Hippocampal formation (tissue), 2 donors: Measurements from ENCODE around the gene PFDN1.
"Not testable (repeated sequence)": the region's sequence is repeated elsewhere in the genome, so short reads cannot be mapped to it uniquely, and the experiment has no call there.

Source experiments
- DNase-seq, 2 donors: peaks; one replicate each; lab custom pipeline; 2025; lab: John Stamatoyannopoulos, UW

Gene PFDN1

GRCh38 chr5:140302786-140303639 is at the start of gene PFDN1:
PFDN1 (minus strand) TSS chr5:140303101; CDS start chr5:140303073, 28 bp downstream.
- DNase-seq: peak; percentile 88 to 89

- peak; percentile 11 to 78 for DNase-seq
These were observed 48.9 kb upstream of the PFDN1 start for GRCh38 chr5:140351609-140352334.

GRCh38 chr5:140349244-140349643 is 46.3 kb upstream of the PFDN1 start:
- DNase-seq: no peak

GRCh38 chr5:140348104-140348503 is 45.2 kb upstream of the PFDN1 start:
- DNase-seq: no peak

- DNase-seq: no peak
These were observed 44.5 kb upstream of the PFDN1 start for GRCh38 chr5:140347360-140347759.

GRCh38 chr5:140346348-140347221 is 43.7 kb upstream of the PFDN1 start, which contains the start of gene HBEGF:
HBEGF (minus strand) TSS chr5:140346603; CDS start chr5:140346328, 275 bp downstream.
- peak; percentile 78 to 83 for DNase-seq

- peak in 1 of 2 donors; percentile 60 for DNase-seq
These were observed 43.0 kb upstream of the PFDN1 start for GRCh38 chr5:140345919-140346347.

- no peak for DNase-seq
These were observed 42.0 kb upstream of the PFDN1 start for GRCh38 chr5:140344683-140345423.

- DNase-seq: not testable (repeated sequence)
These were observed 40.9 kb upstream of the PFDN1 start for GRCh38 chr5:140343849-140344248.

GRCh38 chr5:140342896-140343295 is 40.0 kb upstream of the PFDN1 start:
- DNase-seq: no peak

- no peak for DNase-seq
These were observed 39.4 kb upstream of the PFDN1 start for GRCh38 chr5:140342287-140342686.

- DNase-seq: peak; percentile 69 to 82
These were observed 38.7 kb upstream of the PFDN1 start for GRCh38 chr5:140341591-140341990.

GRCh38 chr5:140340605-140341121 is 37.8 kb upstream of the PFDN1 start:
- DNase-seq: no peak

GRCh38 chr5:140339636-140340035 is 36.7 kb upstream of the PFDN1 start:
- DNase-seq: no peak

- no peak for DNase-seq
These were observed 36.0 kb upstream of the PFDN1 start for GRCh38 chr5:140338908-140339307.

- DNase-seq: no peak
These were observed 35.4 kb upstream of the PFDN1 start for GRCh38 chr5:140338336-140338735.

- DNase-seq: no peak
These were observed 35.0 kb upstream of the PFDN1 start for GRCh38 chr5:140337880-140338279.

GRCh38 chr5:140336388-140336787 is 33.5 kb upstream of the PFDN1 start:
- no peak for DNase-seq

GRCh38 chr5:140331638-140332037 is 28.7 kb upstream of the PFDN1 start:
- no peak for DNase-seq

- no peak for DNase-seq
These were observed 27.0 kb upstream of the PFDN1 start for GRCh38 chr5:140329739-140330481.
